HEK293 (cell line): ENCODE data around the gene CMTM4.
A peak's percentile ranks its signal among the peaks of the same experiment; 100 is the strongest.

Source experiments
- CTCF ChIA-PET: fragments of 350-600 bp; formaldehyde crosslinking; extraction: SDS; loops from one replicate; lab custom pipeline; 2021; ENCODE audit warnings: antibody characterized with exemption; lab: Yijun Ruan, JAX
- POLR2A ChIA-PET: fragments of 300-600 bp; formaldehyde crosslinking; extraction: SDS; loops from one replicate; lab custom pipeline; 2020; ENCODE audit warnings: antibody characterized with exemption, inconsistent platforms; lab: Yijun Ruan, JAX
- H3K27ac ChIP-seq: fragments of 200-500 bp; sonication (Bioruptor generic); 2 replicates; pipeline ENCODE4 v1.5.1; 2014; ENCODE audit warnings: low read depth, low read length, control low read depth, inconsistent platforms; ENCODE audit errors: extremely low read depth
- H3K36me3 ChIP-seq, 2 experiments: fragments of 200-500 bp in 1 of 2; sonication (Bioruptor generic) in 1 of 2; 1 replicate in 1 of 2; 2 replicates in 1 of 2; pipeline ENCODE4 v1.5.1; 2014 to 2017; ENCODE audit warnings: inconsistent platforms in 2 of 2, low read length in 2 of 2; ENCODE audit not compliant: control insufficient read depth in 2 of 2, insufficient read depth in 1 of 2
- H3K4me1 ChIP-seq: fragments of 200-500 bp; sonication (Bioruptor generic); 2 replicates; pipeline ENCODE4 v1.5.1; 2014; ENCODE audit warnings: mild to moderate bottlenecking, low read length, inconsistent platforms; ENCODE audit not compliant: control insufficient read depth, insufficient read depth
- H3K4me3 ChIP-seq: 2 replicates; pipeline ENCODE4 v1.5.1; 2011; ENCODE audit warnings: low read depth, mild to moderate bottlenecking, control low read depth, low read length, moderate library complexity
- H3K9me3 ChIP-seq: fragments of 200-500 bp; sonication (Bioruptor generic); 2 replicates; pipeline ENCODE4 v1.5.1; 2014; ENCODE audit warnings: low read depth, low read length, inconsistent platforms; ENCODE audit not compliant: control insufficient read depth, insufficient read depth
- PRDM1 ChIP-seq: fragments of 450-650 bp; formaldehyde crosslinking; IDR thresholded peaks from 2 replicates; pipeline ENCODE4; 2016; ENCODE audit warnings: missing biosample characterization, missing genetic modification characterization
- REPIN1 ChIP-seq: fragments of 450-650 bp; formaldehyde crosslinking; IDR thresholded peaks from 2 replicates; pipeline ENCODE4 v1.5.1; 2017; ENCODE audit warnings: missing biosample characterization, missing genetic modification characterization, low read depth
- SCRT1 ChIP-seq: fragments of 450-650 bp; formaldehyde crosslinking; IDR thresholded peaks from 2 replicates; pipeline ENCODE4 v1.5.1; 2016; ENCODE audit warnings: missing biosample characterization, missing genetic modification characterization, borderline replicate concordance
- ZBTB21 ChIP-seq: fragments of 450-650 bp; formaldehyde crosslinking; IDR thresholded peaks from 2 replicates; pipeline ENCODE4 v1.5.1; 2017; ENCODE audit warnings: missing biosample characterization, missing genetic modification characterization
- ZIC2 ChIP-seq: fragments of 450-650 bp; formaldehyde crosslinking; IDR thresholded peaks from 2 replicates; pipeline ENCODE4 v1.5.1; 2016; ENCODE audit warnings: missing biosample characterization, missing genetic modification characterization
- ZNF157 ChIP-seq: fragments of 450-650 bp; formaldehyde crosslinking; IDR thresholded peaks from 2 replicates; pipeline ENCODE4 v1.5.1; 2016; ENCODE audit warnings: missing biosample characterization, missing genetic modification characterization
- ZNF169 ChIP-seq: fragments of 450-650 bp; formaldehyde crosslinking; IDR thresholded peaks from 2 replicates; pipeline ENCODE4 v1.5.1; 2016; ENCODE audit warnings: missing biosample characterization, missing genetic modification characterization
- ZNF311 ChIP-seq: fragments of 450-650 bp; formaldehyde crosslinking; IDR thresholded peaks from 2 replicates; pipeline ENCODE4 v1.5.1; 2017; ENCODE audit warnings: missing biosample characterization, missing genetic modification characterization, borderline replicate concordance
- ZNF473 ChIP-seq: fragments of 450-650 bp; formaldehyde crosslinking; IDR thresholded peaks from 2 replicates; pipeline ENCODE4 v1.5.1; 2017; ENCODE audit warnings: missing biosample characterization, missing genetic modification characterization
- ZNF48 ChIP-seq: fragments of 450-650 bp; formaldehyde crosslinking; IDR thresholded peaks from 2 replicates; pipeline ENCODE4 v1.5.1; 2016; ENCODE audit warnings: missing biosample characterization, missing genetic modification characterization
- ZNF530 ChIP-seq: fragments of 450-650 bp; formaldehyde crosslinking; IDR thresholded peaks from 2 replicates; pipeline ENCODE4 v1.5.1; 2016; ENCODE audit warnings: low read depth, missing biosample characterization, missing genetic modification characterization
- ZNF629 ChIP-seq: fragments of 450-650 bp; formaldehyde crosslinking; IDR thresholded peaks from 2 replicates; pipeline ENCODE4 v1.5.1; 2017; ENCODE audit warnings: missing biosample characterization, missing genetic modification characterization
- ZNF654 ChIP-seq: fragments of 450-650 bp; formaldehyde crosslinking; IDR thresholded peaks from 2 replicates; pipeline ENCODE4 v1.5.1; 2016; ENCODE audit warnings: low read depth, missing biosample characterization, missing genetic modification characterization
- TF ChIP-seq, protein P1 (sequence below): fragments of 450-650 bp; formaldehyde crosslinking; IDR thresholded peaks from 2 replicates; pipeline ENCODE4 v1.5.1; 2017; ENCODE audit warnings: missing biosample characterization, missing genetic modification characterization
- TF ChIP-seq, protein P2 (sequence below): fragments of 450-650 bp; formaldehyde crosslinking; IDR thresholded peaks from 2 replicates; pipeline ENCODE4 v1.5.1; 2016; ENCODE audit warnings: missing biosample characterization, missing genetic modification characterization
- TF ChIP-seq, protein P3 (sequence below): fragments of 450-650 bp; formaldehyde crosslinking; IDR thresholded peaks from 2 replicates; pipeline ENCODE4 v1.5.1; 2016; ENCODE audit warnings: missing biosample characterization, missing genetic modification characterization

The CMTM4 gene

DNA sequence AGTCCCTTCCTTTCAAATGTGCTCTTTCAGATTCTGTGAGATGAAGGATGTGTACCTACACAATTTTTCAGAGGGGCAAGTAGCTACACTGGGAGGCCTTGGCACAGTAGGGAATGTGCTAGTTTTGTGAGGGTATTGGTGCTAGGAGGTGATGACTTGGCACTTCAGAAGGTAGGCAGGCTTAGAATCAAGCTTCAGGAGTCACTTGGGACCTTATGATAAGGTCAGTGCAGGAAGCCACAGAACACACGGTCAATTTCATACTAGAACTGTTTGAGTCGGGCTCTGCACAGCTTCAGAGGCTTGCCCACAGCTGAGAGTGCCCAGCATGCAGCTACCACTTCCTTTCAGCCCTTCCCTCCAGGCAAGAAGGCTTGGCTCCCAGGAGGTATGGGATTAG, 124.2 kb downstream of the CMTM4 start:
- CTCF ChIA-PET: interaction anchor here (1.0 to 1.3 kb wide), 2 partner anchors 9 to 79 kb away, joined by 3 read pairs; no protein-coding TSS in a partner anchor

DNA sequence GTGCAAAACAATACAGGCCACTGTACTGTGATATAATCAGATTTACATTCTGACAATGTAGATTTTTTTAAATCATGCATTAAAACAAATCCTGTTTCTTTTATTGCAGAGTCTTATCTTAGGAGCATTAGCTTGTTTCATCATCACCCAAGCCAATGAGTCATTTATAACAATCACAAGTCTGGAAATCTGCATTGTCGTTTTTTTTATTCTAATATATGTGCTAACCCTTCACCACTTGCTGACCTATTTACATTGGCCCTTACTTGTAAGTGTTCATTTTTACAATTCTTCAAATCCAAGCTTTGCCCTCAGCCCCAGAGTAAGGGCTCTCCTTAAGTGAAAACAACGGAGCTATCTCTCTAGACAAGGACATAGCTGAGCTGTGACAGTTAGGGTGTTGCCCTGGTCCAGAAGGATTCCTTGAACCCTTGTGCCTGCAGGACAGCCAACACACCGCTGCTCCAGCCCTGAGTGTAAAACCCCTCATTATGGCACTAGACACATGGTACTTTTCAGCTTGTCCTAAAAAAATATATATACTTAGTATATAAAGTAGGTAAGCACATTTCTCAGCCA, 126.6 kb downstream of the CMTM4 start:
- H3K9me3 ChIP-seq: no peaks in the 10 kb centered on the region
- no peak overlapping the region for H3K4me3 ChIP-seq
- TF ChIP-seq ZNF311 (tag by site-specific recombination) (no peak), ZNF530 (tag by site-specific recombination) (no peak), ZNF629 (tag by site-specific recombination) (0 out of 2 replicates have a peak, but pooled peaks have one; percentile 15), ZBTB21 (tag by site-specific recombination) (no peak), ZNF157 (no peak)
- TF ChIP-seq, protein P1, sequence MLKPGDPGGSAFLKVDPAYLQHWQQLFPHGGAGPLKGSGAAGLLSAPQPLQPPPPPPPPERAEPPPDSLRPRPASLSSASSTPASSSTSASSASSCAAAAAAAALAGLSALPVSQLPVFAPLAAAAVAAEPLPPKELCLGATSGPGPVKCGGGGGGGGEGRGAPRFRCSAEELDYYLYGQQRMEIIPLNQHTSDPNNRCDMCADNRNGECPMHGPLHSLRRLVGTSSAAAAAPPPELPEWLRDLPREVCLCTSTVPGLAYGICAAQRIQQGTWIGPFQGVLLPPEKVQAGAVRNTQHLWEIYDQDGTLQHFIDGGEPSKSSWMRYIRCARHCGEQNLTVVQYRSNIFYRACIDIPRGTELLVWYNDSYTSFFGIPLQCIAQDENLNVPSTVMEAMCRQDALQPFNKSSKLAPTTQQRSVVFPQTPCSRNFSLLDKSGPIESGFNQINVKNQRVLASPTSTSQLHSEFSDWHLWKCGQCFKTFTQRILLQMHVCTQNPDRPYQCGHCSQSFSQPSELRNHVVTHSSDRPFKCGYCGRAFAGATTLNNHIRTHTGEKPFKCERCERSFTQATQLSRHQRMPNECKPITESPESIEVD: peak; percentile 28; the same call in 1 of the 2 replicates
- H3K36me3 ChIP-seq: peaks cover 5 to 24% of the 10 kb centered on the region in 2 experiments; a peak in 2 of 3 replicates
- H3K27ac ChIP-seq: no peak overlapping the region
- ChIA-PET POLR2A (interaction anchor here (0.7 kb wide), 1 partner anchor 9 kb away, joined by 4 read pairs; the partner anchor contains the start of gene CMTM2), CTCF (interaction anchor here (0.6 to 1.2 kb wide), 3 partner anchors 16 to 298 kb away, joined by 3 read pairs; no protein-coding TSS in a partner anchor)
- H3K4me1 ChIP-seq: peaks cover 9% of the 10 kb centered on the region

More for the DNA sequence above, 124.2 kb downstream of the CMTM4 start:
- no peak overlapping the region for H3K4me3 ChIP-seq
- H3K4me1 ChIP-seq: peaks cover 9% of the 10 kb centered on the region
- peaks cover 0 to under 1% of the 10 kb centered on the region in 2 experiments; a peak in 1 of 3 replicates for H3K36me3 ChIP-seq
- no peak overlapping the region for H3K27ac ChIP-seq
- POLR2A ChIA-PET: no interaction called here
- TF ChIP-seq ZNF654 (tag by site-specific recombination) (no peak), ZIC2 (tag by site-specific recombination) (peak; percentile 22; the same call in 1 of the 2 replicates)
- no peaks in the 10 kb centered on the region for H3K9me3 ChIP-seq

DNA sequence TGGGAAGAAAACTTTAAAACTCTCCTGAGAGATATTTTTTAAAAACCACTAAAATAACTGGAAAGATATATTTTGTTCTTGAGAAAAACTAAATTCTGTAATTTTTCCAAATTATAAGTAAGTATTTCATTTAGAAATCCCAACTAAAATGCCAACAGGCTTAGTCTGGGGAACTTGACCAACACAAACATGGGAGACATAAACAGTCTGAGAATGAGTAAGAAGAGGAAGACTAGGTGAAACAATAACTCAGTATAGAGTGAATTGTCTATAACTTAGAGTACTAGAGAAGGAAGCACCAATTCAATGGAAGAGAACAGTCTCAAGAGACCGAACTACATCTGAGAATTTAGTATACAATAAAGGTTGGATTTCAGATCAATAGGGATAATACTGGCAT, 127.4 kb downstream of the CMTM4 start:
- Histone ChIP-seq H3K9me3 (no peaks in the 10 kb centered on the region), H3K4me3 (no peak overlapping the region), H3K4me1 (peaks cover 9% of the 10 kb centered on the region), H3K27ac (no peak overlapping the region), H3K36me3 (peaks cover 5 to 30% of the 10 kb centered on the region in 2 experiments; a peak in 2 of 3 replicates)
- ChIA-PET POLR2A (no interaction called here), CTCF (interaction anchor here (0.6 kb wide), 1 partner anchor 311 kb away, joined by 7 read pairs; the partner anchor contains the start of gene PDP2)
- TF ChIP-seq, protein P2, sequence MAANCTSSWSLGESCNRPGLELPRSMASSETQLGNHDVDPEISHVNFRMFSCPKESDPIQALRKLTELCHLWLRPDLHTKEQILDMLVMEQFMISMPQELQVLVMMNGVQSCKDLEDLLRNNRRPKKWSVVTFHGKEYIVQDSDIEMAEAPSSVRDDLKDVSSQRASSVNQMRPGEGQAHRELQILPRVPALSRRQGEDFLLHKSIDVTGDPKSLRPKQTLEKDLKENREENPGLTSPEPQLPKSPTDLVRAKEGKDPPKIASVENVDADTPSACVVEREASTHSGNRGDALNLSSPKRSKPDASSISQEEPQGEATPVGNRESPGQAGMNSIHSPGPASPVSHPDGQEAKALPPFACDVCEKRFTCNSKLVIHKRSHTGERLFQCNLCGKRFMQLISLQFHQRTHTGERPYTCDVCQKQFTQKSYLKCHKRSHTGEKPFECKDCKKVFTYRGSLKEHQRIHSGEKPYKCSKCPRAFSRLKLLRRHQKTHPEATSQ (tag by site-specific recombination): no peak
- no peak for TF ChIP-seq PRDM1 (tag by site-specific recombination)
- TF ChIP-seq ZNF169: no peak
- no peak for TF ChIP-seq ZNF48 (tag by site-specific recombination)
- no peak for TF ChIP-seq REPIN1
- no peak for TF ChIP-seq SCRT1 (tag by site-specific recombination)
- TF ChIP-seq, protein P3, sequence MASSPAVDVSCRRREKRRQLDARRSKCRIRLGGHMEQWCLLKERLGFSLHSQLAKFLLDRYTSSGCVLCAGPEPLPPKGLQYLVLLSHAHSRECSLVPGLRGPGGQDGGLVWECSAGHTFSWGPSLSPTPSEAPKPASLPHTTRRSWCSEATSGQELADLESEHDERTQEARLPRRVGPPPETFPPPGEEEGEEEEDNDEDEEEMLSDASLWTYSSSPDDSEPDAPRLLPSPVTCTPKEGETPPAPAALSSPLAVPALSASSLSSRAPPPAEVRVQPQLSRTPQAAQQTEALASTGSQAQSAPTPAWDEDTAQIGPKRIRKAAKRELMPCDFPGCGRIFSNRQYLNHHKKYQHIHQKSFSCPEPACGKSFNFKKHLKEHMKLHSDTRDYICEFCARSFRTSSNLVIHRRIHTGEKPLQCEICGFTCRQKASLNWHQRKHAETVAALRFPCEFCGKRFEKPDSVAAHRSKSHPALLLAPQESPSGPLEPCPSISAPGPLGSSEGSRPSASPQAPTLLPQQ (tag by site-specific recombination): no peak
- no peak for TF ChIP-seq ZNF473 (tag by site-specific recombination)
- no peak for TF ChIP-seq ZNF157
